BLaER1 treated with 17β-estradiol and CSF1 and Interleukin-3, amounts not matched to agents 10 nM and 100 nM (cell line): ENCODE results near the gene AMFR.
A peak's percentile ranks its signal among the peaks of the same experiment; 100 is the strongest.

Experiments
- H3K27ac ChIP-seq, 11 experiments: shearing (Covaris generic); formaldehyde crosslinking; 2 replicates each; pipeline ENCODE4 v1.8.1; 2022
- H3K27me3 ChIP-seq, 11 experiments: shearing (Covaris generic); formaldehyde crosslinking; 2 replicates each; pipeline ENCODE4 v1.8.1; 2022
- H3K36me3 ChIP-seq, 11 experiments: shearing (Covaris generic); formaldehyde crosslinking; 2 replicates each; pipeline ENCODE4 v1.8.1; 2022
- H3K4me1 ChIP-seq, 10 experiments: shearing (Covaris generic); formaldehyde crosslinking; 2 replicates each; pipeline ENCODE4 v1.8.1; 2022
- H3K4me2 ChIP-seq, 11 experiments: shearing (Covaris generic); formaldehyde crosslinking; 2 replicates each; pipeline ENCODE4 v1.8.1; 2022
- H3K4me3 ChIP-seq, 10 experiments: shearing (Covaris generic); formaldehyde crosslinking; 2 replicates each; pipeline ENCODE4 v1.8.1; 2022
- H3K9ac ChIP-seq, 11 experiments: shearing (Covaris generic); formaldehyde crosslinking; 2 replicates each; pipeline ENCODE4 v1.8.1; 2022
- H3K9me3 ChIP-seq, 11 experiments: shearing (Covaris generic); formaldehyde crosslinking; replicated peaks in 1 of 11; 2 replicates each; pipeline ENCODE4 v1.8.1; 2022
- H4K20me1 ChIP-seq, 11 experiments: shearing (Covaris generic); formaldehyde crosslinking; 2 replicates each; pipeline ENCODE4 v1.8.1; 2022
- Cebpa-rat ChIP-seq, 11 experiments: shearing (Covaris generic); IDR thresholded peaks; 2 replicates each; pipeline ENCODE4 v1.8.1; 2022

The AMFR gene

DNA sequence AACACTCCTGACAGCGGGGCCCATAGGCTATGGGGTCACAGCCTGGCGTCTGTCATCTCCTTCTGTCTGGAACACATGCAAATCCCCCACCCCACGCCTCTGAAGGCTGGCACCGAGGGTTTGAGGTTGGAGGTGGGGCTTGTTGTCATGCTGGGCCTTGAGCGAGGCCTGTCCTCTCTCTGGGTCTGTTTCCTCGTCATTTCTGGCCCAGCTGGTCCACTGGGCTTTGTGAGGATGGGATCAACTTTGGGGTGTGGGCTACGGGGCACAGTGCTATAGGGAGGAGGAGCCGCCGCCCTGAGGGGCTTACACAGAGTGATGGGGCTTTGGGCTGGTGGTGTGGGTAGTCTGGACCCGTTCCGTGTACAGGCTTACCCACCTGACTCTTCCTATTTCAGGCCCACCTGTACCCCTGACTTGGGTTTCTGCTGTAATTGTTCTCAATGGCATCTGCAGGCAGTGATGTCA is 87.5 kb downstream of the AMFR start:
- H4K20me1 ChIP-seq: peaks cover 0 to 15% (median 0%) of the 10 kb centered on the region in 11 experiments; a peak in 2 of 22 replicates
- no peak for TF ChIP-seq Cebpa-rat (IDR thresholded peaks at IDR 0.05)
- H3K4me2 ChIP-seq: peak overlapping the region in 10 of 11 experiments; percentile 3 to 91 (median 80); a peak in 18 of 22 replicates
- H3K27me3 ChIP-seq: no peaks in the 10 kb centered on the region
- H3K4me3 ChIP-seq: no peak overlapping the region
- no peaks in the 10 kb centered on the region for H3K9me3 ChIP-seq
- H3K9ac ChIP-seq: peak overlapping the region in 1 of 11 experiments; percentile 39; a peak in 1 of 22 replicates
- H3K27ac ChIP-seq: peak overlapping the region in 4 of 11 experiments; percentile 20 to 49 (median 36); a peak in 4 of 22 replicates
- H3K4me1 ChIP-seq: peaks cover 15 to 61% (median 53%) of the 10 kb centered on the region in 10 experiments; a peak in 18 of 20 replicates
- no peaks in the 10 kb centered on the region for H3K36me3 ChIP-seq

- peak overlapping the region in 4 of 11 experiments; percentile 20 to 49 (median 36); a peak in 5 of 22 replicates for H3K27ac ChIP-seq
- peaks cover 0 to 11% (median 0%) of the 10 kb centered on the region in 11 experiments; a peak in 2 of 22 replicates for H4K20me1 ChIP-seq
- peak overlapping the region in 2 of 11 experiments; percentile 19 to 39; a peak in 3 of 22 replicates for H3K9ac ChIP-seq
- H3K36me3 ChIP-seq: no peaks in the 10 kb centered on the region
- H3K9me3 ChIP-seq: no peaks in the 10 kb centered on the region
- TF ChIP-seq Cebpa-rat (IDR thresholded peaks at IDR 0.05): peak in 1 of 11 experiments; percentile 14; a peak in 1 of 22 replicates
- H3K4me1 ChIP-seq: peaks cover 15 to 62% (median 56%) of the 10 kb centered on the region in 10 experiments; a peak in 18 of 20 replicates
- peak overlapping the region in 10 of 11 experiments; percentile 3 to 91 (median 80); a peak in 18 of 22 replicates for H3K4me2 ChIP-seq
- H3K4me3 ChIP-seq: no peak overlapping the region; a peak in 1 of 20 replicates
- H3K27me3 ChIP-seq: no peaks in the 10 kb centered on the region
Measured at GRCh38 chr16:56337131-56337857, 88.1 kb downstream of the AMFR start.

GRCh38 chr16:56336711-56337110 is 88.6 kb downstream of the AMFR start:
- H3K27ac ChIP-seq: peak overlapping the region in 2 of 11 experiments; percentile 12 to 27; a peak in 2 of 22 replicates

GRCh38 chr16:56336071-56336688 is 89.2 kb downstream of the AMFR start:
- peaks cover 0 to 6% (median 0%) of the 10 kb centered on the region in 11 experiments; a peak in 1 of 22 replicates for H4K20me1 ChIP-seq
- H3K4me3 ChIP-seq: no peak overlapping the region; a peak in 1 of 20 replicates
- H3K27me3 ChIP-seq: no peaks in the 10 kb centered on the region
- H3K36me3 ChIP-seq: no peaks in the 10 kb centered on the region
- peak overlapping the region in 9 of 11 experiments; percentile 57 to 91 (median 83); a peak in 17 of 22 replicates for H3K4me2 ChIP-seq
- H3K27ac ChIP-seq: no peak overlapping the region; a peak in 1 of 22 replicates
- peaks cover 15 to 72% (median 63%) of the 10 kb centered on the region in 10 experiments; a peak in 18 of 20 replicates for H3K4me1 ChIP-seq
- no peak for TF ChIP-seq Cebpa-rat (IDR thresholded peaks at IDR 0.05)
- no peaks in the 10 kb centered on the region for H3K9me3 ChIP-seq
- no peak overlapping the region; a peak in 2 of 22 replicates for H3K9ac ChIP-seq

More at GRCh38 chr16:56336711-56337110, 88.6 kb downstream of the AMFR start:
- Histone ChIP-seq H3K4me1 (peaks cover 15 to 66% (median 59%) of the 10 kb centered on the region in 10 experiments; a peak in 18 of 20 replicates), H3K9me3 (no peaks in the 10 kb centered on the region), H3K36me3 (no peaks in the 10 kb centered on the region), H3K4me3 (no peak overlapping the region; a peak in 1 of 20 replicates), H4K20me1 (peaks cover 0 to 6% (median 0%) of the 10 kb centered on the region in 11 experiments; a peak in 1 of 22 replicates), H3K9ac (peak overlapping the region in 1 of 11 experiments; percentile 19; a peak in 2 of 22 replicates), H3K4me2 (peak overlapping the region in 9 of 11 experiments; percentile 57 to 91 (median 83); a peak in 18 of 22 replicates), H3K27me3 (no peaks in the 10 kb centered on the region)
- TF ChIP-seq Cebpa-rat (IDR thresholded peaks at IDR 0.05): no peak

DNA sequence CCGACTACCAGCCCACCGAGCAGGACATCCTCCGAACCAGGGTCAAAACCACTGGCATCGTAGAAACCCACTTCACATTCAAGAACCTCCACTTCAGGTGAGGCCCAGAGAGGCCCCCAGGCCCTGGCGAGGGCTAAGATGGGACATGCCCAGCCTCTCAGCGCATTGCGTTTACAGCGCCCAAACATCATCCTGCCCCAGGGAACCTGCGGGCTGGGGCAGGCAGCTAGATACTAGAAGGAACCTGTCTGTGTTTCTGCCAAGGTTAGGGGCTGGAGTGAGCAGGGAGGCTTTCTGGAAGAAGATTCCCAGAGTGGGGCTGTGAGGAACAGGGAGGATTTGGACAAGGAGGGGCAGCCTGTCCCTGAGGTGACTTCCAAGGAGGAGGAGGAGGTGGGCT is 90.6 kb downstream of the AMFR start:
- Histone ChIP-seq H3K27ac (no peak overlapping the region), H3K4me1 (peaks cover 20 to 83% (median 72%) of the 10 kb centered on the region in 10 experiments; a peak in 18 of 20 replicates), H3K27me3 (no peaks in the 10 kb centered on the region), H4K20me1 (peaks cover 0 to 6% (median 0%) of the 10 kb centered on the region in 11 experiments; a peak in 1 of 22 replicates), H3K9me3 (no peaks in the 10 kb centered on the region), H3K4me3 (no peak overlapping the region), H3K36me3 (no peaks in the 10 kb centered on the region), H3K4me2 (peak overlapping the region in 3 of 11 experiments; percentile 21 to 91 (median 64); a peak in 3 of 22 replicates), H3K9ac (no peak overlapping the region)
- no peak for TF ChIP-seq Cebpa-rat (IDR thresholded peaks at IDR 0.05)

DNA sequence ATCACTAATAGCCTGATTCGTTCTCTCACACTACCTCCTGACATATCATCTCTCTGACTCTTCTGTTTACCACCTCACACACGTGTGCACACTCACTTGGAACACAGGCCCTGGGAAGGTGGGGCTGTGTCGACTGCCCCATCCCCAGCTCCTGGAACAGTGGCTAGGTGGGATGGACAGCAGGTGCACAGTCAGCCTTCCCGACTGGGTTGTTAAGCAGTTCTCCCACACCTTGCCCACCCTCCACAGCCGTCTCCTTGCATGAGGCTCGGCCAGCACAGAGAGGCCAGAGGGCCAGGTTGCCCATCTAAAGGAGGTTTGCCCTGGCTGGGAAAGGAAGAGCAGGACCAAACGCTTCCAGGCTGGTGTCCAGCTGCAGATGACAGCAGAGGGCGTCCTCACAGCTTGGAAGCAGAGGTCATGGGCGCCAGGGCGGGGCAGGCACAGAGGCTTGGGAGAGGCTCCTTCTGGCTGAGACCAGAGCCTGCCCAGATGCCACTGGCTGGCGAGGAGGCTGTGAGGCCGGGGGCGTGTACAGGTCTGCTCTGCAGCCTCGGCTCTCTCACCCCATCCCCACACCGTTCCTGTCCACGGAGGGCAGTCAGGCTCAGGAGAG is 92.8 kb downstream of the AMFR start:
- Histone ChIP-seq H3K4me3 (no peak overlapping the region), H3K4me1 (peaks cover 17 to 71% (median 60%) of the 10 kb centered on the region in 10 experiments; a peak in 18 of 20 replicates), H3K9me3 (no peaks in the 10 kb centered on the region), H3K27me3 (no peaks in the 10 kb centered on the region), H4K20me1 (peaks cover 0 to 6% (median 0%) of the 10 kb centered on the region in 11 experiments; a peak in 1 of 22 replicates), H3K36me3 (no peaks in the 10 kb centered on the region), H3K4me2 (0 out of 22 replicates have a peak overlapping the region, but pooled peaks of 4 of the 11 experiments have one; percentile 15 to 69 (median 66)), H3K9ac (no peak overlapping the region), H3K27ac (no peak overlapping the region)
- no peak for TF ChIP-seq Cebpa-rat (IDR thresholded peaks at IDR 0.05)

DNA sequence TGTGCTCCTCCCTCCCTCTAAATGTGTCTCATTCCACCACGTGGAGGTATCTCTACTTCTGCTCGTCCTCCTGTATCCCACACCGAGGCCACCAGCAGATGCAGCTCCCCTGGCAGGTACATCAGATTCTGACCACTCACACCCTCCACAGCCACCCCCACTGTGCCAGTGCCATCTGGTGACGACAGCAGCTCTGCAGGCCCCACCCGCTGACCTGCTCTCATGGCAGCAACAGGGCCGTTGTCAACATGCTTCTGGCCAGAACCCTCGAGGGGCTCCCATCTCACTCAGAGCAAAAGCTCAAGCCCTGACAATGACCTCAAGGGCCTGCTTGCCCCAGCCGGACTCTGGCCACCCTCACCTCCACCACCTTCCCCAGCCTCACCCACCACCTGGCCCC is 93.4 kb downstream of the AMFR start:
- H3K36me3 ChIP-seq: no peaks in the 10 kb centered on the region
- peaks cover 13 to 70% (median 59%) of the 10 kb centered on the region in 10 experiments; a peak in 18 of 20 replicates for H3K4me1 ChIP-seq
- peaks cover 0 to 6% (median 0%) of the 10 kb centered on the region in 11 experiments; a peak in 1 of 22 replicates for H4K20me1 ChIP-seq
- H3K4me2 ChIP-seq: peak overlapping the region in 4 of 11 experiments; percentile 15 to 69 (median 66); a peak in 4 of 22 replicates
- no peak overlapping the region for H3K9ac ChIP-seq
- H3K4me3 ChIP-seq: no peak overlapping the region
- TF ChIP-seq Cebpa-rat (IDR thresholded peaks at IDR 0.05): no peak
- no peak overlapping the region for H3K27ac ChIP-seq
- H3K9me3 ChIP-seq: no peaks in the 10 kb centered on the region
- no peaks in the 10 kb centered on the region for H3K27me3 ChIP-seq

DNA sequence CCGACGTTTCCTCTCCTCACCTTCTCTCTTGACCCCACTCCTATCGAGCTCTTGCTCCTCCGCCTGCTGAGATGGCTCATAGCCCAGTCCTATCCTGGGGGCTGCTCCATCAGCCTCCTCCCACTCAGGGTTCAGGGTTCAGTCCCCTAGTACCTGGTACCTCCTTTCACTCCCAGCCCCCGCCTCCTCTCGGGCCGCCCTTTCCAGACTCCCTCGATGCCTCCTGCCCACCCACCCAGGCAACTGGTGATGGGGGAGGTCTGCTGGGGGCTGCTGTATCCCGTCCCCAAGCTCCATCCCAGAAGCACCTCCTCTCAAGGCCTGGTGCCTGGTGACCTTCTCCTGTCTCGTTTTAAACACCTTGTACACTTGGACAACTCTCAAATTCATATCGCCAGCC is 93.9 kb downstream of the AMFR start:
- Histone ChIP-seq H3K4me1 (peaks cover 18 to 70% (median 59%) of the 10 kb centered on the region in 10 experiments), H3K4me3 (no peak overlapping the region)

More for the DNA sequence above, 93.9 kb downstream of the AMFR start:
- no peaks in the 10 kb centered on the region for H3K9me3 ChIP-seq
- H4K20me1 ChIP-seq: peaks cover 0 to 6% (median 0%) of the 10 kb centered on the region in 11 experiments; a peak in 1 of 22 replicates
- peak overlapping the region; percentile 11 to 78 (median 68); a peak in 17 of 22 replicates for H3K4me2 ChIP-seq
- H3K27me3 ChIP-seq: no peaks in the 10 kb centered on the region
- H3K27ac ChIP-seq: peak overlapping the region in 2 of 11 experiments; percentile 2 to 37; a peak in 1 of 22 replicates
- H3K9ac ChIP-seq: no peak overlapping the region
- no peaks in the 10 kb centered on the region for H3K36me3 ChIP-seq
- no peak for TF ChIP-seq Cebpa-rat (IDR thresholded peaks at IDR 0.05)
